HT-29 (cell line): ENCODE data around the gene RAB11FIP4. TPM values are rescaled to one million over a fixed set of nuclear protein-coding genes. Genes with fewer than 3 reads are reported as not detected.

ENCODE experiments used
- DNase-seq: peaks from one replicate; pipeline ENCODE4 v3.0.0-alpha.2; 2015; ENCODE audit warnings: low spot score
- total RNA-seq: library from RNA; depleted of rRNA; stranded (reverse); fragments of >200 nt; shearing (Covaris generic); gene quantifications from 2 replicates; pipeline ENCODE4 v1.2.3, GENCODE V29; 2014

The RAB11FIP4 gene
- total RNA-seq, 1 experiment from 2014 or later: 59.5 TPM

DNA sequence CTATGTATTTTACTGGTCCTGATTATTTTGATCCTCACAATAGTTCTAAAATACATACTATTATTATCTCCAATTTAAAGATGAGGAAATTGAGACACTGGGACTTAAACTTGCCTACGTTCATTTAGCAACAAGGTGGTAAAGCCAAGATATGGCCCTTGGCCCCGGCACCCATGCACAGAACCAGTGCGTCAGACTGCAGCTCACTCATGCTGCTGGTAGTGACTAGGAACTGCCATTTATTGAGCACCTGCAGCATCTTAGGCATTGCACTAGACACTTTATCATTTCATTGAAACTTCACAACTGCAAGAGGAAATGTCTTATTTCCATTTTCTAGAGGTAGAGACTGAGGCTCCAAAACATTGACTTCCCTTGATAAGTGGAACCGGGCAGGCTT lies 93.3 kb downstream of the RAB11FIP4 start:
- DNase-seq: no peak

DNA sequence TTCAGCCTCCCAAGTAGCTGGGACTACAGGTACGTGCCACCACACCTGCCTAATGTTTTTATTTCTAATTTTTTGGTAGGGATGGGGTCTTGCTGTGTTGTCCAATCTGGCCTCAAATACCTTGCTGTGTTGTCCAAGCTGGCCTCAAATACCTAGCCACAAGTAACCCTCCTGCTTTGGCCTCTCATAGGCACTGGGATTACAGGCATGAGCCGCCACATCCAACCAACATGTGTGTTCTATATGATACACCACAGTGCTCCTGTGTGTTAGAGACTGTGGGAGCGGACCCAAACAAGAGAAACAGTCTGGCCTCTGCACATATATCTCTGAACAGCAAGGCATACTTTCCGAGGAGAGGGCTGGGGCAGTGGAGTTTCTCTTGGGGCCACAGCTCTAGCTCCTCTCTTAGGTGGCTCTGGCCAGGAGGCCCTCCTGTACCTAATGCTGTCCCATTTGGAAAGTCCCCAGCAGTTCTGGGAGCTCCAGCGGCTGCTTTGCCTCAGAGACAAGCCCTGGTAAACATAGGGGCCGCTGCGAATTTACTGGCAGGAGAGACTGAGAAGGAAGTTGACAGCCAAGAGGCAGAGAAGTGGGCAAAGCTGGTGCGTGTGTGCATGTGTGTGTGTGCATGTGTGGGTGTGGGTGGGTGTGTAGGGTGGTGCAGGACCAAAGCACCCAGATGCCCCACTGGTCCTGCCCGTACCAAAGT lies 95.0 kb downstream of the RAB11FIP4 start:
- peak; percentile 65 for DNase-seq

DNA sequence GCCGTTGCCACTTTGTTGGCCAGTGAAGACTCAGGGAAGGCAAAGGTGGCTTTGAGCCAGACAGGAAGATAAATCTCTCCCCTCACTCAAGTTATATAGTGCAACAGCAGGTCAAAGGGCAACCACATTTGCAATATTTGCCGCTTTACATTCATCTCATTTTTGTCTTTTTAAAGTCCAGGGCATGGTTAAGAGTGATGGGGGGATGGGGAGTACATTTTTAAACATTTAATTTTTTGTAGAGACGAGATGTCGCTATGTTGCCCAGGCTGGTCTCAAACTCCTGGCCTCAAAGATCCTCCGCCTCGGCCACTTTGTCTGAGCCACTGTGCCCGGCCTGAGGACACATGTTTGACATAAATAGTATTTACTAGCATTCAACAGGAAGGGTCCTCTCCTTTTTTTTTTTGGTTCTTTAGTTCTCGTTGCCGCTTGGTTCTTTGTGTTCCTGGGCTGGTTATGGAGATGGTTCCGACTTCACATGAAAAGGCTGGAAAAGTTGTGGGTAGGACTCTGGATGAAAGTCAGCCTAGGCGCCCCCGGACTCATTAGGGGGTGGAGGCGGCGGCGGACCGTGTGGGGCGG lies 95.7 kb downstream of the RAB11FIP4 start:
- no peak for DNase-seq

DNA sequence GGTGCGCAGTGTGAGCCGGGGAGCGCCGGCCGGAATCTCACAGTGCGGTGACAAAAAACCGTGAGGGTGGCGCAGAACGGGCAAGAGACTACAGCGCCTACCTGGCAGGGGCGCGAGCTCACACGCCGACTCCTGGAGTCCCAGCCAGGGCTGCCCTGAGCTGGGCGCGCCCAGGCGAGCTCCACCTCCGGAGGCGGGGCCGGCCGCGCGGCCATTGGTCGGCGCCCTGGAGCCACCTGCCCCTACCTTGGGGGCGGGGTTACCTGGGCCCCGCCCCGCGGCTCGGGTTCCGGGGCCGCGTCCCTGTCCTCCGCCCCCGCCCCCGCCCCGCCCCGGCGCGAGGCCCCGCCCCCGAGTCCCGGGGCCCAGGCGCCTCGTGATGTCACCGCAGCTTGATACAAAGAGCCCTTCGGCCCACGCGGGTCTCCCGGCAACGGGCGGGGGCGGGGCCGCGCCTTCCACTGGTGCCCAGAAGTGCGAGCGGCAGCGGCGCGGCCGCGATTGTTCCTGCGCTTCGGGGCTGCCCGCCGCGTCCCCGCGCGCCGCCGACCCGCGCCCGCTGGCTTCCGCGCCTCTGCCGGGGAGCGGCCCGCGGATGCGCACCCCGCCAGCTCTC lies 96.3 kb downstream of the RAB11FIP4 start:
- DNase-seq: peak; percentile 100

DNA sequence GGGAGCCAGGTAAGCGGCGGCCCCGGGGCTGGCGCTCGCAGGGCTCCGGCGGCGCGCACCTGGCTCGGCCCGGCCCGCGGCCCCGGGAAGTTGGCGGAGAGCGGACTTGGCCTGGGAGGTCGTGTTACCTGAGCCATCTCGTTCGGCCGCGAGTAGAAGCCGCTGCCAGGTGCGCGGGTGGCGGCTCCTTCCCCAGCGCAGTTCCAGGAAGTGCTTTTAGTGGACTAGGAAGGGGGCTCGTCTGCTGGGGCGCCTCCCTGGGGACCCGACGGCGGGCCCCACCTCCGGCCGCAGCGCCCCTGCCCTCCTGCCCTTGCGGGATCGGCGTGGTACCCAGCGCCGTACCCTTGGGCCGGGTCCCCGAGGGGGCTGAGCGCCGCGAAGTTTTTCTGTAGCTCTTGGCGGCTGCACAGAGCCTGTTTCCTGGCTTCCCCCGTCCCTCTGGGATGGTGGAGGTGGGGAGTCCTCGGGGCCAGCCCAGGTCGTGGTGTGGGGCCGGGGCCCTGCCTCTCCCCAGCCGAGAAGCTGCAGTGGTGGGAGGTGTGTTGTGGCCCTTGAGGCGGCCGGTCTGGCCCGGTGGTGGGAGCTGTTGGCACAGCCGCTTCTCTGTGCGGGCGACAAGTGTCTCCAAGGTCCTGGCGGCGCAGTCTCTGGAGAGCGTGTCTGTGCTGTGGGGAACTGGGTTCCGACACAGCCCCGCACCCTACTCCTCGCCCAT lies 96.9 kb downstream of the RAB11FIP4 start:
- DNase-seq: peak; percentile 74

DNA sequence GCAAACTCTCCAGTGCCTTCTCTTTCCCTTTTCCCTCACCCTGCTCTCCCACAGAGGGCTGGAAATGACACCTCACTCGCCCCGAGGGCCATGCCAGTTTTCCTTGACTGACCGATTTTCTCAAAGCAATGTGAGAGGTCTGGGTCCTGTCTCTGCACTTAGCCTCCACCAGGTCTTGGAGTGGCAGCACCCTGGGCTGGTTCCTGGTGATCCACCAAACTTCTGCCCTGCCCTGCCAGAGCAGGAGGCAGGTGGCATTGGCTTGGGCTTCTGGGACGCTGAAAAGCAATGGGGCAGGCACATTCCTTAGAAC lies 97.5 kb downstream of the RAB11FIP4 start:
- DNase-seq: peak; percentile 82

DNA sequence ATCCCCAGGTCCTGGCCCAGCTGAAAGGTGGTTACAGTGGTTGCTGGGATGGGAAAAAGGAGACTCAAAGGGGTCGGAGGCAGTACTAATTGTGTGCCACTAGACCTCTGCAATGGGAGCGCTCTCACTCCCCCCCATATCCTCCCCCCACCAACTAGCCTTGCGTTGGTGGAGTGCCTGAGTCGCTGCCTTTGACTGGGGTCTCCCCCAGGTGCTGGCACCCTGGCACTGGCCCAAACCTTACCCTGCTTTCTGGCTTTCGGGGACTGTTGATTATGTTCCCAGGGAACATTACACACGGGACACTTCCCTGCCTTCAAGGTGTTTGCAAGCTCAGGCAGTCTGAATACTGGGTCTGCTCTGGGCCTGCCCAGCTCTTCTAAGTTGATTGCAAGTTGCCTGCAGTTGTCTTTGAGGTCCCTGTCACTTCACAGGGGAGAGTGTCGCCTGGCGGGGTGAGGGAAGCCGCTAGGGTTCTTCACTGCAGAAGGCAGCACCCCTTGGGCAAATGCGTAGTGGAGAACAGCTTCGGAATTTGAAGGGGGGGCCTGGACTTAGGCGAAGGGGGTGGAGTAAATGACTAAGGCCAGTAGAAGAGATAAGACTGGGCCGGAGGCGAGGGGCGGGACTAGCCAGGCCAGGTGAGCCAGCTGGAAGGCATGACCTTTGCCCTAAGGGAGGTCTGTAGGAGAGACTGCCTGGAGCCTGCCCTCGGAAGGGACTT lies 98.0 kb downstream of the RAB11FIP4 start:
- DNase-seq: peak; percentile 97

DNA sequence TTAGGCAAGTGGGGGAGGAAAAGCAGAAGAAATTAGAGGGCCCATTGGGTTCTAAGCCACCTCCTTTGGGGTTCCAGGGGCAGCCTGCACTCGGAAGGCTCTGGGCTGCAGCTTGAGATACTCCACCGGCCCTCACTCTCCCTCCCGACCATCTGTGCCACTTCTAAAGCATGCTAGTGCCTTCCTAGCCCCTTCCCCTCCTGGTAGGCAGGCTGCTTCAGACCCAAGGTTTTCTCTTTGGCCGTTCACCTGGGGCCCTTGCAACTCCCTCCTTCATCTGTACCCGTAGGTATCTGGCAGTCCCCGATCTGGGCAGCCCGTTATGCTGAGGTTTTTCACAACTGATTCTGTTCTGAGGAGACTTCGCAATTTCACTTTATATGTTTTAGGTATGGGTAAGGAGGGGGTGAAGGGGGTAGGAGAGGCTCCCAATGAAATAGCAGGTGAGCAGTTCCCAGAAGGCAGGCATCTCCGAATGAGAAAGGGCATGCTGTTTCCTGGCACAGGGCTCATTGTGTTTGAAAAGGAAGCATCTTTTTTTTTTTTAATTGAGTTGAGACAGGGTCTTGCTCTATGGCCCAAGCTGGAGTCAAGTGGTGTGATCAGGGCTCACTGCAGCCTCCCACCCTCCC lies 98.7 kb downstream of the RAB11FIP4 start:
- DNase-seq: no peak

DNA sequence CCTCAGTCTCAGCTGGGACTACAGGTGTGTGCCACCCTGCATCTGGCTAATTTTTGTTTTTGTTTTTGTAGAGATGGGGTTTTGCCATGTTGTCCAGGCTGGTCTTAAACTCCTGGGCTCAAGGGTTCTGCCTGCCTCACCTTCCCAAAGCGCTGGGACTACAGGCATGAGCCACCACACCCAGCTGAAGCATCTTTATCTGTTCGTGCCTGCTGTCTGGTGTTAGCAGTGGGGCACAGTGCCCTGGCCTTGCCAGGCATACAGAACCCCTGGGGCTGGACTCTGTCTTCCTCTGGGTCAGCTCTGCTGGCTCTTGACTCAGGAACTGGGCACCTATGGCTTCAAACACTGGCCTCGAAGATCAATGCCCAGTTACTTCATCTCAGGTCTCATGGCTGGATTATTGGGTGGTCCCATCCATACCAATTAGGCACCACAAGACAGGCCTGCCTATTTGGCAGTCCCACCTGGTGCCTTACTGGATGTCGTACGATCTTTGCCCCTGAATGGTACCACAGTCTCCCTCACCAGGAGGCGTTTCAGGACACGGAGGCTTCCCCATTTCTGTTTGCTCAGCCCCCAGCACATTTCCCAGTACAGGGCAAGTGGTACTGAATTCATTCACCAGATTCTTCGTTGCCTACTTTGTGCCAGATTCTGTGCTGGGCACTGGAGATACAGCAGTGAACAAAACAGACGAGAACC lies 99.3 kb downstream of the RAB11FIP4 start:
- no peak for DNase-seq

DNA sequence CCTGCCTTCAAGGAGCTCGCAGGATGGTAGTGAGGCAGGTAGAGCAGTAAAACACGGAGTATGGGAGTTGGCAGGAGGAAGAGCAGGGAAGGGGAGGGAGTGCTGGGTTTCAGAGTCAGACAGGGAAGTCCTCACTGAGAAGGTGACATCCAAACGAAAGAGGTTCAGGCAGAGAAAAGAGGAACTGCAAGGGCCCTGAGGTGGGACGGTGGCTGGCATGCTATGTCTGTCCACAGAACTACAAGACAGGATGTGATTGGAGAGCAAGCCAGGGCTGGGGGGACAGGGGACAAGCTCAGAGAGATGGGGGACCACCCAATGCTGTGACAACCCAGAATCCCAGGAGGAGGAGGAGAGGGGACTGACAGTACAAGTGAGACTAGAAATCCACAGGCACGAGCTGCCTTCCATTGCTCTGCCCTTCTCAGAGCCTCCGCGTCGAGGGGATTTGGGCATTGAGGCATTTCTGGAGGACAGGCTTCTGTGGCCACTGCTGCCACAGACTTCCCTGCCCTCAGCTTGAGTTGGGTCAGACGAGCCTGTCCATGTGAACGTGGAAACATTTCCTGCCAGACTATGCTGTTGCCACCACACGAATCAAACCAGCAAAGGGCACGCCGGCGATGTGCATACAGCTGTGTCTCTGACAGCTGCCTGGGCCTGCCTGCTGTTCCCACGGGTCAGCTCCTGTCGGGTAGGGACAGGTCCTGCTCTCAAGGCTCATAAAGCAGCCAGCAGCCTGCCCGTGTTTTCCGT lies 100.1 kb downstream of the RAB11FIP4 start:
- no peak for DNase-seq

DNA sequence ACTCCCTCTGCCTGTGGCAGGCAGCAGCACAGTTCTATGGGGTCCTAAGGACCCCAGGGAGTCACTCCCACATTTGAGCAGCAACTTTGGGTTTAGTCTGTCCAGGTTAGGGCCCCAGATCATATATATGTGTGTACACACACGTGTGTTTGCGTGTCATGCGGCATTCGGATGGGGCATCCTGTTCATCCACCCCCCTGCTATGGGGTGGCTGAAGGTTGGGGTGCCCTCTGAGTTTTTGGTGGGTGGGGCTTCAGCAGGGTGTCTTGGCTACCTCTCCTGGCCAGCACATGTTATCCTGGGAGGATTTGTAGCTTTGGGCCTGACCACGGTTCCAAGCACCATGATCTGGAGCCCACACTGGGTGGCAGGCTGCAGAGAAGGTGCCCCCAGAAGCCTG lies 100.7 kb downstream of the RAB11FIP4 start:
- DNase-seq: no peak

DNA sequence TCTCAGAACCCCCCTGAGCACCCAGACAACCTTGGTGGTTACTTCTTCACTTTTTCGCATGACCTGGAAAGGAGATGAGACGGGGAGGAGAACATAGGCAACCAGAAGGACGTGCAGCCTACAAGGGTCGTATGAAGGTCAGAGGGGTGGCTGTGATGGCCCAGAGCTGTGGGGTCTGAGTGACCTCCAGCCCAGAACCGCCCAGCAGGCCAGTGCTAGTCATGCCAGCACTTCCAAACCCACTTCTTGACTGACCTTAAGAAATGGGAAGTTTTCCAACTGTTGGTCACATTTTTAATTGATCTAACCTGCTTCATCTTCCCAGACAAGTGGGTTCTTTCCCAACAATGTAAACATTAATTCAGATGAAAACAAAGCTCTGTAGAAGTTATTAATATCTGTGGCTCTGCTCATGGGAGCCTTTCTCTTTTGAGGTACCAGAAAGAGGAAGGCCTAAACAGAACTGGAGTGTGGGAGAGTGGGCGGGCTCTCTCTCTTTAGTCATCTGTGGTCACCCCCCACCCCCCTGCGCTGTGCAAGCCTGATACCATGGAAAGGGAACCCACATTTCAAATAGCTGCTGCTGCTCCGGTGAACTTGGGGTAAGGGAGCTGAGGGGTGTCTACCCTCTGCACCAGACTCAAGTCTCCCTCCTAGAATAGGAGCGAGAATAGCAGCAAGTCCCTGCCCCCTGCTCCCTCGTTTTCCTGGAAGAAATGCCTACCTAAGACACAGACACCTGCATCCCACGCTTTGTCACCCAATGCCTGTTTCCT lies 101.6 kb downstream of the RAB11FIP4 start:
- DNase-seq: no peak

DNA sequence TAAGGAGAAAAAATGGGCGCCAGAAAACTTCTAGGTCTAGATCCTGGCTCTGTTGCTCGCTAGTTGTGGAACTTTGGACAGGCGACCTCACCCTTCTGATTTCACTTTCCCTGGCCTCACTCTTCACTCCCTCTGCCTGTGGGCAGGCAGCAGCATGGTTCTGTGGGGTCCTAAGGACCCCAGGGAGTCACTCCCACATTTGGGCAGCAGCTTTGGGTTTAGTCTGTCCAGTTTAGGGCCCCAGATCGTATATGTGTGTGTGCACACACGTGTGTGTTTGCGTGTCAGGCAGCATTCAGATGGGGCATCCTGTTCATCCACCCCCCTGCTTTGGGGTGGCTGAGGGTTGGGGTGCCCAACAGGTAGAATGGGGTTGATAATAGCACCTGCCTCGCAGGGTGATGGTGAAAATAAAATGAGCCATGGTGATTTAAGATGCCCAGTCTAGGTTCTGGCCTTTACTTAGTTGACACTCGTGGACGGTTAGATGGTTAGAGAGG lies 102.2 kb downstream of the RAB11FIP4 start:
- no peak for DNase-seq

DNA sequence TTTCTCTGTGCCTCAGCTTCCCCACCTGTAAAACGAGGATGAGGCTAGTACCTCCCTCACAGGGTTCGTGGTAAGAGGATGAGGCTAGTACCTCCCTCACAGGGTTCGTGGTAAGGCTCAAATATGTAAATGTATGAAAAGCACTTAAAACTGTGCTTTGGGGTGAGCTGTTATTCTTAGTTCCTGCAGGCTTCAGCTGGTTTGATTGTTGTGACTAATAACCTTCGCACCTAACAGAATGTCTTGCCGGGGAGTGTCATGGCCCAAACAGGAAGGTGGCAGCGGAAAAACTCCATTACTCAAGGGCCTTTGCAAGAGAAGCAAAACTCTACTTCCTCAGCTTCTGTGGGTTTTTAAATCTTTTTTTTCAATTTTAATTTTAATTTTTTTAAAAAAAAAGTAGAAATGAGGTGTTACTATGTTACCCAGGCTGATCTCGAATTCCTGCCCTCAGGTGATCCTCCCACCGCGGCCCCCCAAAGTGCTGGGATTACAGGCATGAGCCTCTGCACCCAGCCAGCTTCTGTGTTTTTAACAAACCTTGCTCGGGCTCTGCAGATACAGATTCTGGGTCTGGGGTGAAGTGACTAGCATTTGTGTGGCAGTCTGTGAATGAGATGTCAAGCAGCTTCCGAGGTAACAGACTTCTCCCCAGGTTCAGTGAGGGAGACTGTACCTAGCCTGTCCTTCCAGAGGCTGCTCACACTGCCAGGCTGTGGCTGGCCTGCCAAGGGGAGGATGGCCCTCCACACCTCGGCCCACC lies 103.0 kb downstream of the RAB11FIP4 start:
- DNase-seq: peak; percentile 45

DNA sequence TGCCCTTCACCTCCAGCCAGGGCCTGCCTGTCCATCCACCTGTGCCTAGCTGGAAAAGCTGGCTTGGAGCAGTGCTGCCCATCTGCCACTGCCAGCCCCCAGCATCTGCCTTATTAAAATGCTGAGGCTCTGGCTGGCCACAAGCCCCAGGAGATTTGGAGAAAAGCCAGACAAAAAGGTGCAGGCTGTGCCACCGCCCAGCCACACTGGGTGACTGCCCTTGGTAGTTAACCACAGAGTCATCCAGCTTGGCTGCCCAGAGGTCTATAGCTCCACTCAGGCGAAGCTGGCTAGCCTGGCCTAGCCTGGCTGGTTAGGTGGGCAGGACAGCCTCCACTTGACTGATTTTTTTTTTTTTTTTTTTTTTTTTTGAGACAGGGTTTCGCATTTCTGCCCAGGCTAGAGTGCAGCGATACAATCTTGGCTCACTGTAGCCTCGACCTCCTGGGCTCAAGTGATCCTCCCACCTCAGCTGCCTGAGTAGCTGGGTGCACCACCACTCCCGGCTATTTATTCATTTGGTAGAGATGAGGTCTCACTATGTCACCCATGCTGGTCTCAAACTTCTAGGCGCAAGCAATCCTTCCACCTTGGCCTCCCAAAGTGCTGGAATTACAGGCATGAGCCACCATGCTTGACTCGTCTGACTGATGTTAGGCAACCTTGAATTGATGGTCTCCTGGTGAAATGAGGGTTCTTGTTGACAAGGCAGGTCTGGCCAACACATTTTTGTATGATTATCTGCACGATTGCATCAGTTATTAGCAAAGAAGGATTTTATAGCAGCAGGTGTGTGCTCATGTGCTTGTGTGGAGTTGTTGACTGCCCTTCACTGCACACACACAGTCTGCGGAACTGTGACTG lies 103.8 kb downstream of the RAB11FIP4 start:
- peak; percentile 58 for DNase-seq

DNA sequence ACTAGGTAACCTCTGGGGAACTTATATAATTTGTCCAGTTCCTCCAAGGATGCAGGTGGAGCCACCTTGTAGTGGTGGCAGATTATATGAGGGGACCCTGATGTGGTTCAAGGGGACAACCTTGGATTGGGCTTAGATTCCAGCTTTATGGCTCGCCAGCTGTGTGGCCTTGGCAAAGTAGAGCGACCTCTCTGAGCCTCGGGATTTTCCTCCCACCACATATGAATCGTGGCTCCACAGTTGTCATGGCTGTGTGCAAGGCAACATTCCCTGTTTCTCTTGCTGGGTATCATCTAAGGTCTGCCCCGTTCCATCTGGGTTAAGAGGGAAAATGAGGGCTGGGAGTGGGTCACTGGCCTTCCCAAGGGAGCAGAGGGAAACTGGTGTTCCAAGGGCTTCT lies 104.6 kb downstream of the RAB11FIP4 start:
- DNase-seq: no peak

DNA sequence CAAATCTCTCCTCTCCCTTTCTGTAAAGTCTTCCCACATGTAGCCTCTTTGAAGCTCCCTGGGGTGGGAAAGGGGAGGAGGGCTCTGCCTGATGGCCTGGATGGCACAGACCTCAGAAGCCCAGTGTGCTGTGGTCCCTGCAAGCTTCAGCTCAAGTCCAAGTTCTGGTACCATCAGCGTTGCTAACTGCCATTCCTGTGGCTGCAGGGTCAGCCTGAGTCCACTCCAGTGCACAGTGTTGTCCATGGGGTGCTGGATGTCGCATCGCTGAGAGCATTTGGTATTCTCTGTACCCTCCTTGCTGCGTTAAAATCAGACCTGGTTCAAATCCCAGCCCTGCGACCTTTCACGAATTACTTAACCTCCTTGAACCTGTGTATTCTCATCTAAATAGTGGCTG lies 105.1 kb downstream of the RAB11FIP4 start:
- DNase-seq: no peak
